ENCODE results near the gene ABCF2. TPM values are rescaled to one million over a fixed set of nuclear protein-coding genes. Genes with fewer than 3 reads are reported as not detected.

The ABCF2 gene
- total and polyA plus RNA-seq, 8 donors: 7.1 to 13.6 (median 11.0) TPM

DNA sequence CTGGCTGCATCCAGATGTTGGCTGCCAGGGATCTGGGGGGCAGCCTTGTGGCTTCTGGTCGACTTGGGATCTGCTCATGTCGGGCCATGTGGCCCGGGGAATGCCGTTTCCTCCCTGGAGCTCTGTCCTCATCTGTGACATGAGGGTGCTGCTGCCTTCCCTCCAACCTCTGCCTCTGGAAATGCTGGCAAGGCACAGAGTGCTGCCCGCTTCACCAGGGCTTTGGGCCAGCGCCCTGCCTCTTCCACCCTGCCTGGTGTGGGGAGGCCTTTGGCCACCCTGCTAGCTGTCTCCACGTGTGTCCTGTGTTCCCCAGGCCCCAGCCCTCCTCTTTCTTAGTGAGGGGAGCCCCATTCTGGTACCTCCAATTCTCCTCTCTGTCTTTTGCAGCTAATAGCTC, 27.3 kb upstream of the ABCF2 start:
- intact Hi-C loops (cut with DNase I): no loop called here
- Histone ChIP-seq H3K27me3 (no peaks in the 10 kb centered on the region), H3K36me3 (no peaks in the 10 kb centered on the region), H3K9me3 (no peaks in the 10 kb centered on the region), H3K4me3 (no peak overlapping the region), H3K4me1 (peaks cover 10 to 15% (median 14%) of the 10 kb centered on the region in 3 donors), H3K27ac (no peak overlapping the region)
- DNase-seq (peak in 1 of 6 donors; percentile 11), ATAC-seq (no peak), FAIRE-seq (no peak)
- TF ChIP-seq, protein P1, sequence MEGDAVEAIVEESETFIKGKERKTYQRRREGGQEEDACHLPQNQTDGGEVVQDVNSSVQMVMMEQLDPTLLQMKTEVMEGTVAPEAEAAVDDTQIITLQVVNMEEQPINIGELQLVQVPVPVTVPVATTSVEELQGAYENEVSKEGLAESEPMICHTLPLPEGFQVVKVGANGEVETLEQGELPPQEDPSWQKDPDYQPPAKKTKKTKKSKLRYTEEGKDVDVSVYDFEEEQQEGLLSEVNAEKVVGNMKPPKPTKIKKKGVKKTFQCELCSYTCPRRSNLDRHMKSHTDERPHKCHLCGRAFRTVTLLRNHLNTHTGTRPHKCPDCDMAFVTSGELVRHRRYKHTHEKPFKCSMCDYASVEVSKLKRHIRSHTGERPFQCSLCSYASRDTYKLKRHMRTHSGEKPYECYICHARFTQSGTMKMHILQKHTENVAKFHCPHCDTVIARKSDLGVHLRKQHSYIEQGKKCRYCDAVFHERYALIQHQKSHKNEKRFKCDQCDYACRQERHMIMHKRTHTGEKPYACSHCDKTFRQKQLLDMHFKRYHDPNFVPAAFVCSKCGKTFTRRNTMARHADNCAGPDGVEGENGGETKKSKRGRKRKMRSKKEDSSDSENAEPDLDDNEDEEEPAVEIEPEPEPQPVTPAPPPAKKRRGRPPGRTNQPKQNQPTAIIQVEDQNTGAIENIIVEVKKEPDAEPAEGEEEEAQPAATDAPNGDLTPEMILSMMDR (IDR thresholded peaks at IDR 0.05): no peak
- 74 to 85% methylated on average over 7 of the region's 7 CpGs for WGBS, 2 donors

DNA sequence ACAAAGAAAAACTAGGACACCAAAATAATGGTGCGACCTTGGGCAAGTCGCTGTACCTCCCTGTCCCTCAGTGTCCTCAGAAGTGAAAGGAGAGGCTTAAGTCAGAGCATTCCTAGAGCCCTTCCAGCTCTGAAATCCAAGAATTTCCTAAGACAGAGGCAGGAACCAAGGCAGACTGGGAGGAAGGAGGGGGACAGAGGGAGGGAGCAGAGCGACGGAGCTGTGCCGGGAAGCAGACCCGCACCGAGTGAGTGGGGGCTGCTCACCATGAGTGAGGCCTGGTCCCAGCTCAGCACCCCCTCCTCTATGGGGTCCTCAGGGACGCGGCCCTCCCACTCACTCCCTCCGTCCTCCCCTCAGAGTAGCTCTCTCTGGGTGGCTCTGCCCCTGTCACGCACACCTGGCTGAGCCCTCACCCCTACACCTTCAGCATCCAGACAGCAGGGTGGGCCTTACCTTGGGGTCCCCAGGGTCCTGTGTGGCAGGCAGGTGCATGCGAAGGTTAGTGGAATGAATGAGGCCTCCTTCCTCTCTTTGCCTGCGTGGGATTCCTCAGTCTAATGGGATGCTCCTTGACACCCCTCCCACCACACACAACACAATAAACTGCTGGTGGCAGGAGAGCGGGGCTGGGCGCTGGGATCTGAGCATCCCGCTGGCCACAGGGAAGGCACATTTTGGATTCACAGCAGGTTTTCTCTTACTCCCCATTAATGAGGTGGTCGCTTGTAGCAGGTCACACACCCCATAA, 26.1 kb upstream of the ABCF2 start:
- intact Hi-C loops (cut with DNase I): no loop called here
- DNase-seq: peak in 1 of 6 donors; percentile 20
- ATAC-seq: no peak
- H3K4me3 ChIP-seq: no peak overlapping the region
- H3K9me3 ChIP-seq: no peaks in the 10 kb centered on the region
- no peak overlapping the region for H3K27ac ChIP-seq
- TF ChIP-seq, protein P1 (IDR thresholded peaks at IDR 0.05): no peak
- no peak for FAIRE-seq
- H3K4me1 ChIP-seq: peaks cover 10 to 16% (median 14%) of the 10 kb centered on the region in 3 donors
- 82 to 84% methylated on average over 17 of the region's 17 CpGs for WGBS, 2 donors
- H3K27me3 ChIP-seq: no peaks in the 10 kb centered on the region
- no peaks in the 10 kb centered on the region for H3K36me3 ChIP-seq

DNA sequence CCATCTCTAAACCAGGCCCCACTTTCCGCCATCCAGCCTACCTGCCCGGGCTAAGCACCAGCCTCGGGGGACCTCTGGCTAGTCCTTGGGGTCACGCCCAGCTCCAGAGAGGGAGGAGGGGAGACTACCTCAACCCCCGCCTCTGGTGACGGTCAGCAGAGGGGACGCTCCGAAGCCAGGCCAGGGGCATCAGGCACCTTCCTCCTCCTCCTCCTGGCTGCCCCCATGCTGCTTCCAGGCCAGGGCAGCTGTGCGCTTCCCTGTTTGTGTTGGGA, 25.5 kb upstream of the ABCF2 start:
- H3K27me3 ChIP-seq: no peaks in the 10 kb centered on the region
- H3K36me3 ChIP-seq: no peaks in the 10 kb centered on the region
- TF ChIP-seq, protein P1 (IDR thresholded peaks at IDR 0.05): no peak
- H3K27ac ChIP-seq: peak overlapping the region in 3 of 4 donors; percentile 55 to 76 (median 61)
- no peak for FAIRE-seq
- H3K4me1 ChIP-seq: peaks cover 11 to 20% (median 14%) of the 10 kb centered on the region in 3 donors
- 50 to 60% methylated on average over 8 to 9 of the region's 9 CpGs for WGBS, 2 donors
- ATAC-seq: no peak
- intact Hi-C loops (cut with DNase I): no loop called here
- H3K9me3 ChIP-seq: no peaks in the 10 kb centered on the region
- DNase-seq: peak in 1 of 6 donors; percentile 35
- H3K4me3 ChIP-seq: peak overlapping the region in 3 of 4 donors; percentile 29 to 49 (median 47)

GRCh38 chr7:151251689-151252560, 24.9 kb upstream of the ABCF2 start:
- Histone ChIP-seq H3K4me3 (peak overlapping the region; percentile 11 to 49 (median 38)), H3K27ac (peak overlapping the region; percentile 59 to 76 (median 70)), H3K9me3 (no peaks in the 10 kb centered on the region), H3K27me3 (no peaks in the 10 kb centered on the region), H3K4me1 (peaks cover 17 to 26% (median 19%) of the 10 kb centered on the region in 3 donors), H3K36me3 (no peaks in the 10 kb centered on the region)
- intact Hi-C loops (cut with DNase I): no loop called here
- no peak for FAIRE-seq
- WGBS, 2 donors: 4 to 5% methylated on average over 46 to 79 of the region's 79 CpGs
- TF ChIP-seq, protein P1 (IDR thresholded peaks at IDR 0.05): no peak
- ATAC-seq: peak; percentile 49 to 74 (median 66)
- peak; percentile 72 to 92 (median 79) for DNase-seq
